ENCODE data around the gene SCYL3. TPM values are rescaled to one million over a fixed set of nuclear protein-coding genes. Genes with fewer than 3 reads are reported as not detected.
A peak's percentile ranks its signal among the peaks of the same experiment; 100 is the strongest.

Gene SCYL3
- total RNA-seq, 6 experiments from 2014 or later = 6.2 to 9.3 (median 8.3) TPM

DNA sequence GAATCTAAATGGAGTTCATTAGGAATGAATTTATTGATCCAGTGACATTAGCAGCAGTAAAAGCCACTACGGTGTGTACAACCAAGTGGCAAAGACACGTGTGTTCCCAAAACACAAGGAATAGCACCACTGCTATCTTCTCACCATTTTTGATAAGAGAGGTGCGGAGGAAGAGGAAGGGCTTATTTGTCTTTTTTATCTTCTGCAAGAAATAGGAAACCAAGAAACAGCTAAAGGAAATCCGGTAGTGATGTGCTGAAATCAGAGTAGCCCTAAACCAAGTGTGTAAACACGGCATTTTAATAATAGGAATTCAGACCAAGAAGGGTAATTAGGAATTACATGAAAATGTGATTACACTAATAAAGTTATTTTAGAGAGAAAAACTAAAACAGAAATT, 9.1 kb upstream of the SCYL3 start:
- H3K27ac ChIP-seq = no peak overlapping the region
- intact Hi-C loops (cut with DNase I) = no loop called here
- H3K9me3 ChIP-seq = no peaks in the 10 kb centered on the region
- H3K4me3 ChIP-seq = no peak overlapping the region
- H3K36me3 ChIP-seq = no peaks in the 10 kb centered on the region
- WGBS (ENCODE audit: insufficient coverage, low coverage, low lambda C conversion rate, missing lambda C conversion rate) = 42% methylated on average over 5 of the region's 5 CpGs
- no peaks in the 10 kb centered on the region for H3K27me3 ChIP-seq
- peaks cover 0 to 8% (median 4%) of the 10 kb centered on the region in 4 donors for H3K4me1 ChIP-seq
- DNase-seq (no peak), ATAC-seq (peak in 2 of 4 donors; percentile 22 to 46)
- TF ChIP-seq CTCF (IDR thresholded peaks at IDR 0.05) (no peak), POLR2A (IDR thresholded peaks at IDR 0.05) (no peak)

DNA sequence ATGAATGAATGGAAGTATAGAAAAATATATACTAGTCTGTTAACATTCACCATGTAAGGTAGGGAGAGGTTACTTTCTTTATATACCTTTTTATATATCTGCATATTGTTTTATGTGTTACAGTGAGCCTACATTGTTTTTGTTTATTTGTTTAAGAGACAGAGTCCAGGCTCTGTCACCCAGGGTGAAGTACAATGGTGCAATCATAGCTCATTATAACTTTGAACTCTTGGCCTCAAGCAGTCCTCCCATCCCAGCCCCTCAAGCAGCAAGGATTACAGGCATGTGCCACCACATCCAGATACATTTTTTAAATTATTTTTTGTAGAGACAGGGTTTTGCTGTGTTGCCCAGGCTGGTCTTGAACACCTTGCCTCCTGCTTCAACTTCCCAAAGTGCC, 7.4 kb upstream of the SCYL3 start:
- Histone ChIP-seq H3K27me3 (no peaks in the 10 kb centered on the region), H3K4me3 (no peak overlapping the region), H3K9me3 (no peaks in the 10 kb centered on the region), H3K27ac (no peak overlapping the region), H3K4me1 (peaks cover 0 to 8% (median 4%) of the 10 kb centered on the region in 4 donors), H3K36me3 (no peaks in the 10 kb centered on the region)
- no peak for TF ChIP-seq CTCF (IDR thresholded peaks at IDR 0.05)
- TF ChIP-seq POLR2A (IDR thresholded peaks at IDR 0.05) = no peak
- intact Hi-C loops (cut with DNase I) = no loop called here
- ATAC-seq (peak; percentile 67 to 91 (median 86)), DNase-seq (no peak)

GRCh38 chr1:169900571-169900970, 6.9 kb upstream of the SCYL3 start:
- no peak overlapping the region for H3K27ac ChIP-seq
- intact Hi-C loops (cut with DNase I) = no loop called here
- DNase-seq = no peak
- TF ChIP-seq POLR2A (IDR thresholded peaks at IDR 0.05) (no peak), CTCF (IDR thresholded peaks at IDR 0.05) (no peak)
- H3K4me1 ChIP-seq = peaks cover 0 to 8% (median 4%) of the 10 kb centered on the region in 4 donors
- H3K36me3 ChIP-seq = no peaks in the 10 kb centered on the region
- H3K9me3 ChIP-seq = no peaks in the 10 kb centered on the region
- no peak overlapping the region for H3K4me3 ChIP-seq
- ATAC-seq = no peak
- H3K27me3 ChIP-seq = no peaks in the 10 kb centered on the region

DNA sequence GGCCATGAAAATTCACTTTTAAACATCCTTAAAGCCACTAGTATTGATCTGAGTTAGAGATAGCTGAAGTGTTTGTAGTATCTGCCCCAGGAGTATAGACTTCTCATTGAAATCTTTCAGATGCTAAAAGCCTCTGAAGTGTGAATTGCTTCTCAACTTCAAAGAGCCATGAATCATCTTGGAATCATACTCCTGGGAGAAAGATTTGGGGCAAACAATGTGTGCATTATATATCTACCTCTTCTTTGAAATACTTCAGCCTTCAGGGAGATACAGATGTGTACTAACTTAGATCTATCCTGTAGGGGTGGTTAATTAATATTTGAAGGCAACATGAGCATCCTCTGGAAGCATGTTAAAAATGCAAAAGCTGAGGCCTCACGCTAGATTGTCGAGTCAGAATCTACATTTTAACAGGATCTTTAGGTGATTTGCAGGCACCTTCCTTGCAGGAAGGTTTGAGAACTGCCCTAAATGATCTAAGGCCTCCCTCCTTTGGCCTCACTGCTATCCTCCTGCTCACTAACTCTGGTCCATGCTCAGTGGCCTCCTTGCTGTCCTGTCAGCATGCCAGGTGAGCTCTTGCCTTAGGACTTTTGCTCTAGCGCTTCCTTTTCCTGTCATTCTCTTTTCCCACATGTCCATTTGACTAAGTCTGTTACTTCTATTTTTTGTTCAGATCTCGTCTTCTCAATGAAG, 6.0 kb upstream of the SCYL3 start:
- no peaks in the 10 kb centered on the region for H3K9me3 ChIP-seq
- DNase-seq = no peak
- H3K27ac ChIP-seq = no peak overlapping the region
- H3K4me1 ChIP-seq = peaks cover 0 to 8% (median 4%) of the 10 kb centered on the region in 4 donors
- no peak for ATAC-seq
- intact Hi-C loops (cut with DNase I) = no loop called here
- no peaks in the 10 kb centered on the region for H3K27me3 ChIP-seq
- no peak overlapping the region for H3K4me3 ChIP-seq
- TF ChIP-seq CTCF (IDR thresholded peaks at IDR 0.05) = no peak
- no peak for TF ChIP-seq POLR2A (IDR thresholded peaks at IDR 0.05)
- 62% methylated on average over 4 of the region's 4 CpGs for WGBS (ENCODE audit: insufficient coverage, low coverage, low lambda C conversion rate, missing lambda C conversion rate)
- H3K36me3 ChIP-seq = no peaks in the 10 kb centered on the region

DNA sequence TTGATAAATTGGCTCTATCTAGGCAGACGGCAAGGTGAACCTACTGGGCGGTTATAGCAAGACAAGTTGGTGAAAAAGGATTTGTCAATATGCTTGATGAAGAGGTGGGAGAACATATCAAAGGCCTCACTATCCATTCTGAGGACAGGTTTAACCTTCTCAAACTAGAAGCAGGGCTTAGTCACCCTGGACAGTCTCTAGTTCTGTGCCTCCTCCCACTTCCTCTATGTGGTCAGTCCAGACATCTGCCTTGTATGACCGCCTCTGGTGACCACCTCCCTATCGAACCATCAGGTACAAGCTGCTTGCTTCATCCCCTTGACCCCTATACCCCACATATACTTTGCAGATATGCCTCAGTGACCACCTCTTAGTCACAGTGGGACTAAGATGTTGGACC, 2.3 kb upstream of the SCYL3 start:
- intact Hi-C loops (cut with DNase I) = no loop called here
- 83% methylated on average over 3 of the region's 4 CpGs for WGBS (ENCODE audit: insufficient coverage, low coverage, low lambda C conversion rate, missing lambda C conversion rate)
- no peak for ATAC-seq

More for the DNA sequence above, 2.3 kb upstream of the SCYL3 start:
- no peak overlapping the region for H3K4me3 ChIP-seq
- H3K4me1 ChIP-seq = peaks cover 0 to 19% (median 2%) of the 10 kb centered on the region in 4 donors
- DNase-seq = no peak
- no peaks in the 10 kb centered on the region for H3K36me3 ChIP-seq
- no peak overlapping the region for H3K27ac ChIP-seq
- TF ChIP-seq POLR2A (IDR thresholded peaks at IDR 0.05) = no peak
- H3K9me3 ChIP-seq = no peaks in the 10 kb centered on the region
- H3K27me3 ChIP-seq = no peaks in the 10 kb centered on the region

Data from right lobe of liver (tissue), 6 donors.